Parathyroid adenoma (tissue), 2 donors: ENCODE measurements around the gene CPSF7.

ENCODE experiments used
- H2AFZ ChIP-seq: fragments of 300-600 bp; sonication (generic); one replicate; pipeline ENCODE4 v1.7.0; 2017; ENCODE audit warnings: antibody characterized with exemption, mild to moderate bottlenecking
- H3K27ac ChIP-seq: fragments of 300-600 bp; sonication (generic); one replicate; pipeline ENCODE4 v1.7.0; 2017
- H3K27me3 ChIP-seq: fragments of 300-600 bp; sonication (generic); one replicate; pipeline ENCODE4 v1.7.0; 2017; ENCODE audit warnings: low read length; ENCODE audit not compliant: control insufficient read depth, insufficient read depth
- H3K36me3 ChIP-seq: fragments of 300-600 bp; sonication (generic); one replicate; pipeline ENCODE4 v1.7.0; 2017; ENCODE audit warnings: low read length; ENCODE audit not compliant: control insufficient read depth, insufficient read depth
- H3K4me1 ChIP-seq: fragments of 300-600 bp; sonication (generic); one replicate; pipeline ENCODE4 v1.7.0; 2017; ENCODE audit warnings: control low read depth
- H3K4me2 ChIP-seq: fragments of 300-600 bp; sonication (generic); one replicate; pipeline ENCODE4 v1.7.0; 2017; ENCODE audit warnings: low read length
- H3K4me3 ChIP-seq: fragments of 300-600 bp; sonication (generic); one replicate; pipeline ENCODE4 v1.7.0; 2017; ENCODE audit warnings: low read depth, low read length
- H3K79me2 ChIP-seq: fragments of 300-600 bp; sonication (generic); one replicate; pipeline ENCODE4 v1.7.0; 2017; ENCODE audit warnings: control low read depth
- H3K9ac ChIP-seq: fragments of 300-600 bp; sonication (generic); one replicate; pipeline ENCODE4 v1.7.0; 2017; ENCODE audit warnings: mild to moderate bottlenecking
- H3K9me3 ChIP-seq: fragments of 300-600 bp; sonication (generic); one replicate; pipeline ENCODE4 v1.7.0; 2017; ENCODE audit warnings: low read length; ENCODE audit not compliant: control insufficient read depth
- CTCF ChIP-seq: fragments of 300-600 bp; sonication (generic); IDR thresholded peaks from one replicate; pipeline ENCODE4 v1.7.0; 2017; ENCODE audit warnings: antibody characterized with exemption, mild to moderate bottlenecking
- donor health status: primary hyperparathyroidism.

The CPSF7 gene

GRCh38 chr11:61353131-61354067 is 76.4 kb downstream of the CPSF7 start:
- Histone ChIP-seq H3K27me3 (no peaks in the 10 kb centered on the region), H3K4me1 (peaks cover 2% of the 10 kb centered on the region), H3K27ac (peak overlapping the region; percentile 11), H3K4me2 (no peak overlapping the region), H3K9me3 (no peaks in the 10 kb centered on the region), H3K4me3 (no peak overlapping the region), H3K9ac (no peak overlapping the region), H2AFZ (no peak overlapping the region), H3K36me3 (no peaks in the 10 kb centered on the region), H3K79me2 (no peaks in the 10 kb centered on the region)
- no peak for TF ChIP-seq CTCF
